GM10266 (cell line): ENCODE measurements around the gene TMEM72.

Experiments used
- DNase-seq: peaks from one replicate; pipeline ENCODE4 v3.0.0; 2012; ENCODE audit errors: extremely low spot score
- TF ChIP-seq, protein P1 (sequence below): IDR thresholded peaks from 2 replicates; pipeline ENCODE4 v1.5.1; 2012; ENCODE audit warnings: mild to moderate bottlenecking, low read depth; ENCODE audit not compliant: control insufficient read depth, insufficient read depth; ENCODE audit errors: missing control alignments

TMEM72 gene

DNA sequence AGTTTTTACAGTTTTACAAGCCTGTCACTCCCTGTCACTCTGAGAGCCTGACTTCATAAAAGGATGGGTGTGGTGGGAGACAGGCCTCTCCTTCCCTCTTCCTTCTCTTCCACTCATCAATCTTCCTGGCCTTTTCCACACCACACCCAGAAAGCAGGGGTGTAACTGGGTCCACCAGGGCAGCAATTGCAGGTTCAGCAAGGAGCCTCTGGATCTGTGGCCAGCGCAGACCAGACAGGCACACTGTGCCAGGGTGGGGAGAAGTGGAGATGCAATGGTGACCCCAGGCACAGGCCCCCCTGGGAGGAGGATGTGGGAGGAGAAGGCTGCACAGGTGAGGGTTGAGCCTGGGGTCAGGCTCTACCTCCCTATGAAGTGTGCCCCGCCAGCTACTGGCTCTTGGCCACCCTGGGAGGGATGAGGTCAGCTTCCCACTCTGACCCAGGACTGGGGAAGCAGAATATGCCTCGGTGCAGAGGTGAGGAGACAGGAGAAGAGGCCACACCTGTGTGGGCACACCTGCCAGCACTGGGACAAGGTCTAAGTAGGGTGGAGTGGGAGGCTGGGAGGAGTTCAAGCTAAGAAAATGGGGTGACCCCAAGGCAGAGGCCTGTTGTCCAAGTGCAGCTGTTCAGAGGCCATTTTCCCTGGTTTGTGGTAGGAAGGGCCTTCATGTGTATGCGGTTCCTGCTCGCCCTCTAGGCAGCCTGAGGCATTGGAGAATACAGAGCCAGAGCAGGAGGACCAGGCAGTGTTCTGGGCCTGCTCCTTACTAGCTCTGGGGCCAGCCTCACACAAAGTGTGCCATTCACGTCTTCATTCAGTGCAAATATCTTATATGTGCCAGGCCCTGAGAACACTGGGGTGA, 20.2 kb upstream of the TMEM72 start:
- no peak for DNase-seq
- TF ChIP-seq, protein P1, sequence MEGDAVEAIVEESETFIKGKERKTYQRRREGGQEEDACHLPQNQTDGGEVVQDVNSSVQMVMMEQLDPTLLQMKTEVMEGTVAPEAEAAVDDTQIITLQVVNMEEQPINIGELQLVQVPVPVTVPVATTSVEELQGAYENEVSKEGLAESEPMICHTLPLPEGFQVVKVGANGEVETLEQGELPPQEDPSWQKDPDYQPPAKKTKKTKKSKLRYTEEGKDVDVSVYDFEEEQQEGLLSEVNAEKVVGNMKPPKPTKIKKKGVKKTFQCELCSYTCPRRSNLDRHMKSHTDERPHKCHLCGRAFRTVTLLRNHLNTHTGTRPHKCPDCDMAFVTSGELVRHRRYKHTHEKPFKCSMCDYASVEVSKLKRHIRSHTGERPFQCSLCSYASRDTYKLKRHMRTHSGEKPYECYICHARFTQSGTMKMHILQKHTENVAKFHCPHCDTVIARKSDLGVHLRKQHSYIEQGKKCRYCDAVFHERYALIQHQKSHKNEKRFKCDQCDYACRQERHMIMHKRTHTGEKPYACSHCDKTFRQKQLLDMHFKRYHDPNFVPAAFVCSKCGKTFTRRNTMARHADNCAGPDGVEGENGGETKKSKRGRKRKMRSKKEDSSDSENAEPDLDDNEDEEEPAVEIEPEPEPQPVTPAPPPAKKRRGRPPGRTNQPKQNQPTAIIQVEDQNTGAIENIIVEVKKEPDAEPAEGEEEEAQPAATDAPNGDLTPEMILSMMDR: no peak

DNA sequence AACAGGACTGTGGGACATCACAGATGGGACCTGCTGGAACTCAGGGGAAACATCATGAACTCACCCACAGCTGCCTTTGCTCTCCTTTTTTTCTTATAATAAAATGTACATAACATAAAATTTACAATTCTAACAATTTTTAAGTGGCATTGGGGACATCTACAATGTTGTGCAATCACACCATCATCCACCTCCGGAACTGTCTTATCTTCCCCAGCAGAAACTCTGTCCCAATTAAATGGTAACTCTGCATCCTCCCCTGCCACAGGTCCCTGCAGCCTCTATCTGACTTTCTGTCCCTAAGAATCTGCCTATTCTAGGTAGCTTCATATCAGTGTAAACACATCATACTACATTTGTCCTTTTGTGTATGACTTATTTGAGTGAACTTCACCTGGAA, 19.4 kb upstream of the TMEM72 start:
- TF ChIP-seq, protein P1: no peak
- DNase-seq: no peak

DNA sequence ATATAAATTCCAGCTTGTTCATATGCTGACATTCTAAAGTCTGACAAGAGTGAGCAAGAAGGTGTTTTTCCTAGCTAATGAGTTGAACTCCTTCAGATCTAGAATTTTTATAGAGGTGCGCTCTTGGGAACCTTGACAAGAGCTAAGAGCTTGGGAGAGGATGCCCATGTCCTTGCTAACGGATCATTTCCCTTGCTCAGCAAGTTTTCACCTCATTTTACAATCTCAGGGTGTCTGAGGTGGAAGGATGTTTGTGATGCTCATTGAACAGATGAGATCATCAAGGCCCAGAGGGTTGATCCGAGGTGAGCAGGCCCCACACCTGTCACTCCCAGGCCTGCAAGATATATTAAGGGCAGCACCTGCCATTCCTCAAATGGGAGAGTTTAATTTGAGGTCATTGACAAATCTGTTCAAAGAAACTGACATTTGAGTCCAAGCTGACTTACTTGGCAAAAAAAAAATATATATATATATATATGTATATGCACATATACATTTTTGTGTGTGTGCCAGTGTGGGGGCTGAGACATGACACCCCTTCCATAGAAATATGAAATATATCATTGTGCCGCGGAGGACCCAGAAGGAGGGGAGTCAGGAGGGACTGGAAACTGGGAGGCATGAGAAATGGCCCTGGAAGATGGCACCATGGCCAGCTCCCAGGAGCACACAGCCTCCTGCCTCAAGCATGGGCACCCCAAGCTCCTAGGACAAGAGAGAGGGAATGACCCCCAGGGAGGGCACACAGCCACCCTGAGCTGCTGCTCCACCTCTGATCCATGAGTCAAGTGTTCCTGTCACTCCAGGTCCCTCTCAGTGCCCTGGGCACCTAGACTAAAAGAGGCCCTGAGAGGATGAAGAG, 17.3 kb upstream of the TMEM72 start:
- no peak for DNase-seq
- TF ChIP-seq, protein P1: no peak

DNA sequence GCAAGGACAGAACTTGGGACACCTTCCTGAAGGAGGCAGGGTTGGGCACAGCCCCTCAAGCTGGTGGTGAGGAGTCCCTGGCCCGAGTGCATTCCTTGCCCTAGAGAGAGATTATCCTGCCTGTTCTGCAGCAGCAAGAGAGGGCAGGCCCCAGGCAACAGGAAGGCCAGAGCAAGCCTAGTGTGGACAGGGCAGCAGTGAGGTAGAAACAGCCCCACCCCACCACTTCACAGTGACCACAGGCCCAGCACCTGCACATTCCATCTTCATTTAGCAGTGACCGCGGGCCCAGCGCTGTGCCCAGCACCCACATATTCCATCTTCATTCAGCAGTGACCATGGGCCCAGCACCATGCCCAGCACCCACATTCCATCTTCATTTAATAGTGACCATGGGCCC, 16.4 kb upstream of the TMEM72 start:
- DNase-seq: no peak
- TF ChIP-seq, protein P1: no peak

DNA sequence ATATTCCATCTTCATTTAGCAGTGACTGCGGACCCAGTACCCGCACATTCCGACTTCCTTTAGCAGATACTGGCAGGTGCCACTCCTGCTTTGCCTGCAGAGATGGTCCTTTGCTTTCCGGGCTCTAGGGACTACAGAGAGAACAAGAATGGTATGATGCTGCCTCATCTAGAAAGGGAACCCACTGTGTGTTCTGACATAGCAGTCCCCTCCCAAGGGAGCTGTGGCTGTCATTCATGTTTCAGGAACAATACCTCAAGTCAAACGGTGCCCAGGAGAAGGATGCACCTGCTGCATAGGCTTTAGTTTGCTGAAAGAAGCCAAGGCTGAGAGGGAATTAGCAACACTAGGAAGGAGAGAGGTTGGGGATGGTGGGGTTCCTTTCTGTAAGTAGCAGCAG, 15.9 kb upstream of the TMEM72 start:
- no peak for DNase-seq
- TF ChIP-seq, protein P1: no peak

DNA sequence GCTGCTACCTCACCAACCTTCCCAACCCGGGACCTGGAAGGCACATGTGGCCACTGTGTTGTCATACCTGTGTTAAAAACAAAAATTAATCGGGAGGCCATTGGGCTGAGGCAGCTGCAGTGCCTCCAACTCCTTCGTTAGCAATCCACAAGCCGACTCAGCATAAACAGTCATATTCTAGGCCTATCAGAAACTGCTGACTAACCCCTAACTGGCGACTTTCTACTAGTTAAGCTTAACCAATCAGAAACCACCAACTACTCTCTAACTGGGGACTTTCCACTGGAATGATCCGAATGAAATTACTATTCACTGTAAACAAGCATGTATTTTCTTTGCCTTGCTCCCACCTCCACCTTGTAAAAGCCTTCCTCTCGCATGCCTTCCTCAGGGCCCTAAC, 14.1 kb upstream of the TMEM72 start:
- TF ChIP-seq, protein P1: no peak
- DNase-seq: no peak
